GM12864 (cell line): ENCODE data around the gene DICER1.

ENCODE experiments used
- DNase-seq: peaks from one replicate; pipeline ENCODE4 v3.0.0-alpha.2; 2011; ENCODE audit warnings: low read depth
- H3K4me3 ChIP-seq: 2 replicates; pipeline ENCODE4 v1.5.1; 2011; ENCODE audit warnings: mild to moderate bottlenecking, low read depth, low read length, control low read depth
- TF ChIP-seq, protein P1 (sequence below): IDR thresholded peaks from 2 replicates; pipeline ENCODE4 v1.5.1; 2011; ENCODE audit warnings: low read depth, mild to moderate bottlenecking, moderate library complexity, low read length, control low read depth, inconsistent platforms; ENCODE audit errors: missing control alignments

DICER1 gene

DNA sequence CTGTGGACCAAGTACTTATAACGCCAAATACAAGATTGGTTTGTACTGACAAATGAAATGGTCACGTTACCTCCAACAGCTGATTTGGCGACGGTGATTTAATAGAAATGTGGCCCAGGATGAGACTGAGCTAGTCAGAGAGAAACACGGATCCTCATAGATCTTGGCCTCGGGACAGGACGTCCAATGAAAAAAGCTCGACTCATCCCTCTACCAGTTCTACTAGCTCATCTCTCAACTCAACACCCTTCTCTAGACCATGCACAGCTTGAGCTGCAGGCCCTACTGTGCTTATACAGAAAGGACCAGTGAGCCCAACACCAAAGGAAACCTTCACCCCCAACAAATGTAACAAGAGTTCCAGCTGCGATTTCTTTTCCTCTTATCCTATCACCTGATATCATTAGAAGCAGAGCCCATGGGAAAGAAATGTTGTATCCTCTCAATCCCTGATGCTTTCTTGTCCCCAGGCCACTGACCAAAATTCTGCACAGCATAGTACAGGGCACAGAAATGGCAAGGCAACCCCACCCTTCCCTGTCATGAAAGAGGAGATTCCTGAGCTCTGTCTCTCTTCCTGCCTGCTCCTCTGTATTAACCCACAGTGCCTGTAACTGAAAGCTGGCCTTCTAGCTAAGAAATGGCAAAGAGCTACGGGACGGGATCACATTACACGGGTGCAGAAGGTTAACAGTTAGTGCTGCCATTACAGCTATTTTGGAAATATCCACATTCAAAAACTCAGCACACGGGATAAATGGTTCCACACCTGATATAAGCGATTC, 39.2 kb downstream of the DICER1 start:
- DNase-seq = no peak
- TF ChIP-seq, protein P1, sequence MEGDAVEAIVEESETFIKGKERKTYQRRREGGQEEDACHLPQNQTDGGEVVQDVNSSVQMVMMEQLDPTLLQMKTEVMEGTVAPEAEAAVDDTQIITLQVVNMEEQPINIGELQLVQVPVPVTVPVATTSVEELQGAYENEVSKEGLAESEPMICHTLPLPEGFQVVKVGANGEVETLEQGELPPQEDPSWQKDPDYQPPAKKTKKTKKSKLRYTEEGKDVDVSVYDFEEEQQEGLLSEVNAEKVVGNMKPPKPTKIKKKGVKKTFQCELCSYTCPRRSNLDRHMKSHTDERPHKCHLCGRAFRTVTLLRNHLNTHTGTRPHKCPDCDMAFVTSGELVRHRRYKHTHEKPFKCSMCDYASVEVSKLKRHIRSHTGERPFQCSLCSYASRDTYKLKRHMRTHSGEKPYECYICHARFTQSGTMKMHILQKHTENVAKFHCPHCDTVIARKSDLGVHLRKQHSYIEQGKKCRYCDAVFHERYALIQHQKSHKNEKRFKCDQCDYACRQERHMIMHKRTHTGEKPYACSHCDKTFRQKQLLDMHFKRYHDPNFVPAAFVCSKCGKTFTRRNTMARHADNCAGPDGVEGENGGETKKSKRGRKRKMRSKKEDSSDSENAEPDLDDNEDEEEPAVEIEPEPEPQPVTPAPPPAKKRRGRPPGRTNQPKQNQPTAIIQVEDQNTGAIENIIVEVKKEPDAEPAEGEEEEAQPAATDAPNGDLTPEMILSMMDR = no peak
- H3K4me3 ChIP-seq = no peak overlapping the region

DNA sequence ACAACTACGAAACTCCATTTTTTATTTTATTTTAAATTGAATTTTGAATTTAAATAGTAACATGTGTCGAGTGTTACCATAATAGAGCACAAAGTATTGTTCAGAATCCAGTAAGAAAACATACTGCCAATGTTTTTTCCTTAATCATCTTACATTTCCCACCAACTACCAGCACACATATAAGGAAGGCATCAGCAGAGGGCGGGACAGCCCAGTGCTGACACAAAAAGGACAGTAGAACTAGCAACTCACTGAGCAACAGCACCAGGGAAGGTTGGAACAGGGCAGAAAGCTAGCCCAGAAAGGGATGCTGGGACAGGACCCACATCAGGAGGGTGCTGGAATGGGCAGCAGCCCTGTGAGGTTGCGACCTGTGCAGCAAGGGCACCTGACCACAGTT, 43.9 kb downstream of the DICER1 start:
- TF ChIP-seq, protein P1 = no peak
- no peak for DNase-seq
- no peak overlapping the region for H3K4me3 ChIP-seq

DNA sequence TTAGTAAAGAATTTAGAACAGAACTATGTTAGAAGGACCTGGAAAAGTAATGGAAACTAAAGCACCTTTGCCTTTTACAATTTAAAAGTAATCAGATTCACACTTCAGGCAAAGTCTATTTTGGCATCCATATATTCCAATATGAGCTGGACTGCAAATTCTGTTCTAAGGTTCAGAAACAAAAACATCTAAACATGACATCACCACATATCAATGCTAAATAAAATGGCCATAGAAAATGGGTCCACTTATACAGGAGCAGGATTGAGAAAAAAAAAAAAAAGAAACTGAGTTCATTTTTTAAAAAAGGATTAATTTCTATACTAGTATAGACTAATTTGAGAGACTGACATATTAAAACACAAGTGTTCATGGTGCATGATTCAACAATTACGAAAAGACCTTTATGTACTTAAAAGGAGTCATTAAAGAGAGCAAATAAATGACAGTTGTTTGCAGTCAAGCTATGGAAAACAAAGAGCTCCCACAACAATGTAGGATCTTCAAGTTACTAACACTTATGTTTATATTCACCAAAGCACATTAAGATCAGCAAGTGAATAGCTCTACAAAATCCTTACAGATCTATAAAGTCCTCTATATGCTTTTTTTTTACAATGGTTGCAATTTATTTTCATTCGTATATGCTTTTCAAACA, 45.7 kb downstream of the DICER1 start:
- H3K4me3 ChIP-seq = no peak overlapping the region
- no peak for DNase-seq
- TF ChIP-seq, protein P1 = no peak

DNA sequence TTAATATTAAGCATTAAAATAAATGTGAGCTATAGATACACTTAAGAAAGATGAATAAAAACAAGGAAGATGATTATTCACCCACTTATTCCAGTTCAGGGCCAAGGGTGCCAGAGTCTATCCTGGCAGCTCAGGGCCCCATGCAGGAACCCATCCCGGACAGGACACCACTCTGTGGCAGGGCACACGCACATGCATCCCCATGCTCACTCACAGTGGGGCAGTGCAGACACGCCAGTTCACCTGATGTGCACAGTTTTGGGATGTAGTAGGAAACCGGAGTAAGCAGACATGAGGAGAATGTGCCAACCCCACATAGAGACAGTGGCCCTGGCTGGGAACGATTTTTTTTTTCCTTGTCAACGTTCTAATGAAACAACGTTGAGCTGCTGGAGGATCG, 47.2 kb downstream of the DICER1 start:
- H3K4me3 ChIP-seq = no peak overlapping the region
- TF ChIP-seq, protein P1 = no peak
- DNase-seq = no peak

DNA sequence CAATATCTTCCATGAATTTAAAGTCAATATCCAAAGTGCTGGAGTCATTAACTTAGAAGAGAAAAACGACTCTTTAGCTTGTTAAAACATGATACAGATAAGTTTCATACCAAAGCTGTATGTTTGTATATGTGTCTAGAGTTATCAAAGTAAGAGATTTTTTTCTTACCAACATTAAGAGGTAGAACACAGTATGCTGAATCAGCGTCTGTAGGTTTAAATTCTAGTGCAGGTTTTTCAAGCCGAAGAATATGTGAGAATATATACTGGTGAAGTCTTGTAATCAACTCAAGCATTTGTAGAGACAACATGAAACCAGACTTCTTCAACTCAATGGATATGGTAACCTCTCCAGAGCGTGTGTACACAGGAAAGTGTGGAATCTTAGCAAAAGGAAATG, 49.6 kb downstream of the DICER1 start:
- H3K4me3 ChIP-seq = no peak overlapping the region
- TF ChIP-seq, protein P1 = no peak
- DNase-seq = no peak

DNA sequence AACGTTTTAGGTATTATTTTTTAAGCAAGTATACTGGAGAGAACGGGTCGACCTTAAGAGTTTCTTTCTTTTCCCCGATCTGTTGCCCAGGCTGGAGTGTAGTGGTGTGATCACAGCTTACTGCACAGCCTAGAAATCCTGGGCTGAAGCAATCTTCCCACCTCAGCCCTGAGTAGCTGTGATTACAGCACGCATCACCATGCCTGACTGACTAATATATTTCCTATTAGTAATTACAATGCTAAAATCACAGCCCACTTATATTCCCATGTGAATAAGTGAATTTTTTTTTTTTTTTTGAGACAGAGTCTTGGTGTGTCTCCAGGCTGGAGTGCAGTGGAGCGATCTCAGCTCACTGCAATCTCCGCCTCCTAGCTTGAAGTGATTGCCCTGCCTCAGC, 50.4 kb downstream of the DICER1 start:
- no peak overlapping the region for H3K4me3 ChIP-seq
- no peak for DNase-seq
- TF ChIP-seq, protein P1 = no peak
